Stimulated activated CD8-positive, alpha-beta memory T cell treated with anti-CD3 and anti-CD28 coated beads, Interleukin-12 subunit alpha, Interleukin-12 subunit beta, amount 100 ng/mL, for 24 hours (primary cell): ENCODE results near the gene HOXA13.

Experiments
- DNase-seq: peaks from one replicate; pipeline ENCODE4 v3.0.0-alpha.2; 2020; ENCODE audit errors: extremely low read depth

The HOXA13 gene

GRCh38 chr7:27159266-27160144, 40.4 kb downstream of the HOXA13 start:
- no peak for DNase-seq

DNA sequence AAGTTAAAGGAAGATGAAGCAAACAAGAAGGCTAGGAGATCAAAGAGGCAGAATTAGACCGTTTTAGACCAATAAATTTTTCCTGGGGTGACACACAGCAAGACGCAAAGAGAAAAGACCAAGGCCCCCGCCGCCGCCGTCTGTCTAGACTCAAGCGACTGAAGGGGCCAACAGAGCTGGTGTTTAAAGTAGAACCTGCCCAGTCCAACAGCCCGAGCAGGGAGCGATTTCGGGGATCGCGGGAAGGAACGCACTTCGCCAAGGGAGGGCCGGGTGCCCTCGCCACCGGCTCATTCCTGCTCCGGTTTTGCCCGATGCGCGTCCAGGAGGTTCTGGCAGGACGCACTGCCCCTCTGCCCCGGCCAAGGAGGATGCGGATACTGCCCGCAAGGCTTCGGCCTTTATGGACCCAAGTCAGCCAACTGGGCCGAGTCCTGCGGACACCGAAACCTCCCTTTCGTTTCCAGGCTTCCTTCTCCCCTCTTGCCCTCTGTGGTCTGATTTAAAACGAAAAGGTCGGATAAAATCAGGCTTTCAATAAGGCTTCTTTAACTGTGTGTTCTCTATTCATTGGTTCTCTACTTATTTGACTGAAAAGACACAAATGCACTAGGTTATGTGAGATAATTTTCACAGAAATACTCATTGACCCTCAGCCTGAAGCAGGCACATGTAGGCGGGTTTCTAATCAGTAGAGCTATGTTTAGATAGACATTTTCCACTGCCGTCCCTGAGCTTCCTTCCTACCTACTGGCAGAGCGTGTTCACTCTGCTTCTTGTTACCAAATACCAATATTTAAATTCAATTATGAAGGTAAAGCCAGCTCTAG, 41.2 kb downstream of the HOXA13 start:
- DNase-seq: no peak

GRCh38 chr7:27157702-27158431, 42.0 kb downstream of the HOXA13 start:
- DNase-seq: no peak

DNA sequence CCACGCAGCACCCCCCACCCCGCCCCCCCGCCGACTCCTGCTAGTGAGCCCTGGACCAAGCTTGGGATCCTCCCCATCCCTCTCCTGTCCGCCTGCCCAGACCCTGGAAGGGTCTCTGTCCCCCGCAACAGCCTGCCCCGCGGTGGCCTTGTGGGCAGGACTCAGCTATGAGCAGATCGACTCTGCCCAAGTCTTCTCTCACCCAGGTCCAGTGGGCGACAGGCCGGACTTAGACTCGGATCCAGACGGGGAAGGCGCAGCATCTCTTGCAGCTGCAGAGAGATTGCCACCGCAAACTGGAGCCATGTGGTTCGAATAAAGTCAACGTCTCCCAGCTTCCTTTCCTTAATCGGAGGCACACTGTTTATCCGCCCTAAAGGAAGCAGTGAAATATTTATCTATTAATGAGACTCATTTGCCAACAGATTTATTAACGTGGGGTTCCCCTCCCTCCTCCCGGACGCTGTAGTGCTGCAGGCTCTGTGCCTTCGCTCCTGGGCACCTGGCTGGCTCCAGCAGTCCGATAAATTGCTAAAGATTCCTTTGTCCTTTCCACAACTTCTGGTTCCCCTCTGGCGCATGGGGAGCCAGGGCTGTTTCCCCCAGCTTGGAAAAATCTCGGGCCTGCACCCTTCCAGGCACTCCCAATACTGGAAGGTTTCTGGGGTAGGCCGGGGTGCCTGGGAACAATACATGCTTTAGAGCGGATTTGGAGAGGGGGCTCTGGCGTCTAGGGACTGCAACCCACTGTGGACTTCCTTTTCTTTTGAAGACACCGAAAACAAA, 42.8 kb downstream of the HOXA13 start:
- DNase-seq: no peak

DNA sequence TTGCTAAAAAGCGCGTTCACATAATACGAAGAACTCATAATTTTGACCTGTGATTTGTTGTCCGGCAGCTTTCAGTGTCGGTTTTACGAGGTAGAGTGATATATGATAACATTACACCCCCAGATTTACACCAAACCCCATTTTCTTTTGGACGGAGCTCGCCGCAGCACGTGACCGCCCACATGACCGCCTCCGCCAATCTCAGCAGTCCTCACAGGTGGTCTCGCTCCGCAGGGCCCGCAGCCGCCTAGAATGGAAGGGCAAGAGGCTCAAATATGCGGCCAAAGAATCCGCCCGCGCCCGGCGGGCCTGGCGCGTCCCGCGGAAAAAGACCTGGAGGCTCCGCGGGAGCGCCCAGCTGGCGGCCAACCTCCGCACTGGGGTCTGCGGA, 43.4 kb downstream of the HOXA13 start, which contains the start of gene HOXA7:
HOXA7 (minus strand) TSS at position 168 of the 391 bp plus-strand sequence; CDS start at position 38, 130 bp downstream.
- no peak for DNase-seq

- DNase-seq: no peak
These were observed 43.9 kb downstream of the HOXA13 start for GRCh38 chr7:27155816-27156507.

GRCh38 chr7:27154901-27155815, 44.7 kb downstream of the HOXA13 start:
- no peak for DNase-seq

- DNase-seq: no peak
These were observed 45.5 kb downstream of the HOXA13 start for GRCh38 chr7:27154369-27154768.

- no peak for DNase-seq
These were observed 46.4 kb downstream of the HOXA13 start for GRCh38 chr7:27153526-27153925.

DNA sequence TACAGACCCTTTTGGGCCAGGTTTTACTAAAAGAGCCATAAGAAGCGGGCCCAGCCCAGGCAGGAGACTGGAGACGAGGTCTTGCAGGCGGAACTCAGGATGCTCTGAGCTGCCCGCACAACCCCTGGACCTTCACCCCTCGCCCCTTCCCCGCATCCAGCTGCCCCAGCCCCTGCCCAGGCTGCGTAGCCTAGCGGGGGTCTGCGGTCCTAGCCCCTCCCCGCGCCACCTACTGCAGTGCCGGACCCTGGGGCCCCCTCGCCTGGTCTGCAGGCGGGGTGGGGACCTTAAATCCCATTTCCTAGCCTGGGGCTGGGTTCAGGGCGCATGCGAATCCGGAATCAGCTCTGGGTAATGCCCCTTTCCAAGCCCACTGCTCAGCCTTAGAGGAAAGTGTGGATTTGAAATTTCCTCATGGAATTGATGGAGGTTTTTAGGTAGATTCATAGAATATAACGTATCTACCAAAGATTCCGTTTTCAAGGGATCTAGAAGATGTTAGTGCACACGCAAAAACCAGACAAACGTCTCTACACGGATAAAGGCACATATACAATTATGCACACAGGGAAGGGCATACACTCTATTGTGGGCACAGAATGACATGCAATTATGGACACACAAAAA, 47.0 kb downstream of the HOXA13 start:
- DNase-seq: no peak

DNA sequence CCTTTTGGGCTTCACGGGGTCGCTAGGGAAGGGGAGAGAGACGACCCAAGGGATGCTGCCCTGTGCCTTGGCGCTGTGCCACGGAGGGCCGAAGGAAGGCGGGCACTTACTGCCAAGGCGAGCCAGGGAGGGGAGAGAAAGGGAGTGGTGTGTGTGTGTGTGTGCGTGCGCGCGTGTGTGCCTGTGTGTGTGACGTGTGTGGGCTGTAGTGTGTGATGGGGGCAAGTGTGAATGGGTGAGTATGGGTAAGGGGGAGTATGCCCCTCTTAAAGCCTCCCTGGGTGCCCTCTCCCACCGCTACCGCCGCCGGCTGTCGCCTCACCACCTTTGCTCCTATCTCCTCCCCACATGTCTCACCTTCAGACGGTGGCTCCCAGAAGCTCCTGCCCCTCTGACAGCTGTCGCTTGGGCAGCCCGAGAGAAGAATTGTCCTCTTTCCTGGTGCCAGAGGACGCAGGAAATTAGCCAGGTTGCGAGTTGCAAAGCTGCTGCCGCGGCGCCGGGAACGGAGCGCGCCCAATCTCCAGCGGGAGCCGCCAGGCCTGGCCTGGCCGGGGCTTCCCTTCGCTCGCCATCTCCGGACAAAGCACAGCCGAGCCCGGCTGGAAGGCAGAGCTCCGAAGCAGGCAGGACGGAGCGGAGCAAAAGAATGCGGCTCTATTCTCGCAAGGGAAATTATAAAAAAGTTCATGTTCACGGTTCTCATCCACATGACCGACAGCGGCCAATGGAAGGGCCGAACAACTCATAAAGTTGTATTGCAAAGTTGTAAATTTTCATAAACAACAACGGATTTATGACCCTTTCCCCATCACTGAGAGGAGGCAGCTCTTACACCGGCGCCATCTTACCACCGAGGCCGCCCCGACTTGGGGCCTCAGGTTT, 47.7 kb downstream of the HOXA13 start, which contains the start of gene HOXA3:
HOXA3 (minus strand) TSS at position 653 of the 885 bp plus-strand sequence. CDS start 41,943 bp downstream, outside the sequence.
- DNase-seq: no peak

GRCh38 chr7:27151341-27151930, 48.5 kb downstream of the HOXA13 start:
- DNase-seq: no peak

GRCh38 chr7:27150568-27151340, 49.1 kb downstream of the HOXA13 start:
- DNase-seq: no peak

DNA sequence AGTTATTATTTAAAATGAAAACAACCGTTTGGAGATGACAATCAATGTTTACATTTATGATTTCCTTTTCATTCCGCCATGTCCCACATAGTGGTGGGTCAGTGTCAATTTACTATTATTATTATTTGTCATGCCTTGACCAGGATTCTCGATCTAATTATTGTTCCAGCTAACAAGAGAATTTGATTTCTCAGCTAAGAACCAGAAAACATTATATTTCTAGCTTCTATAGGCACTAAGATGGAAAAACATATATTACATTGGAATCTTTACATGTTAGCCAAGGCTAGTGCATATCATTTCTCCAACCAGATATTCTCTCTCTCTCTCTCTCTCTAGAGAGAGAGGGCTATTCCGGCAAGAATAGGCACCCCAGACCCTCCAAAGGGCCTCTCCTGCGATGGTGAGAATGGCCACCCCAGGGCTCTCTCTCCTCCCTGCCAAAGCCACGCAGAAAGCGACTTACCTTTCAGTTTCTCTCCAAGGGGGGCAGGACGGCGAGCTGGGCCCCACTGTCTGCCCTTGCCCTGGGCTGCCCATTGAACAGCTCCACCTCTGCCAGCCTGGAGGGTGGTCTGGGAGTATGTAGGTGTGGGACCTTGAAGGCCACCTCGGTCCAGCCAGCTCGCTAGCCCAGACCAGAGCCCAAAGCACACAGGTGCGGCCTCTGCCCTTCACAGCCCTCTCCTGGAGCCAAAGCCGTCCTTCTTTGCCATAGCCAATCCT, 49.9 kb downstream of the HOXA13 start:
- no peak for DNase-seq

DNA sequence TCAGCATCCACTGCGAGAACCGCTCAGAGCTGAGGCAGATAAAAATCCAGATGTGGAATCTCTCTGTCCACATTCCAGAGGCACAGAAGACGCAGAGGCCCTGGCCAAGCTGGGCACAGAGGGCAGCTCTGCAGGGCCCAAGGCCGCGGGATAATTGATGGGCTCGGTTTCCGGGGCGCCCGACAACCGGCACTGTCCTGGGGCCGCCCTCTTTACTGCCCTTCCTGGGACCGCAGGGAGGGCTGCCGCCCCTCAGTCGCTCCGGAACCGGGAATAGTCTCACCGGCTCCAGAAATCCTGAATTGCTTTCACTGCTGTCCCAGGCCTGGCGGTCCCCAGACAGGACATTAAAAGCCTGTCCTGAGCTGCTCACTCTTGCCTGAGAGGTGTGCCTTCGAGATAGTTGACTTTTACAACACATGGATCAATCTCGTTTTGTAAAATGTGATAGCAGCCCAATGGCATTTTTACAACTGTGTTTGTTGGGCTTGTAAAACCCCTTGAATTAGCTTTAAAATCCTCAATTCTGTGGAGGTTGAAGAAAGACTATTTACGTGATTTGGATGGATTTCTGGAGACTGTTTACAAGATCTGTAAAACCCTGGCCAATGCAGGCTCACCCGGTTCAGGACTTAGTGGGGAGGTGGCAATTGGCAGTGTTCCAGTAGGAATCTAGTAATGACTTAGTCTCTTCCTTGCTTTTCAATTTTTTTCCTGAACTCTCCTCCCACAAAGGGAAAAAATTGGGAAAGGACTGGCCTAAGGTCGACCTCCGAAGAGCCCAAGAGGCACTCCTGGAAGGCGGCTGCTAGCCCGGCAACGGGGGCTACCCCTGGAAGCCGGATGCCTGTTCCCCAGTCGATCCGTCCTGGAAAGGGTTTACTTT, 50.9 kb downstream of the HOXA13 start:
- no peak for DNase-seq
